Progenitor cell of endocrine pancreas (in vitro differentiated cells): ENCODE data around the gene REC8. TPM values are rescaled to one million over a fixed set of nuclear protein-coding genes. Genes with fewer than 3 reads are reported as not detected.

Experiments used
- DNase-seq: peaks from one replicate; pipeline ENCODE4 v3.0.0; 2021; ENCODE audit warnings: low spot score; ENCODE audit not compliant: unreplicated experiment
- H3K27ac Mint-ChIP-seq: 2 replicates; pipeline ENCODE4 v1.8.0; 2021; ENCODE audit warnings: mild to moderate bottlenecking, moderate library complexity, mixed read lengths
- H3K27me3 Mint-ChIP-seq: 2 replicates; pipeline ENCODE4 v1.8.0; 2021; ENCODE audit warnings: mixed read lengths
- H3K36me3 Mint-ChIP-seq: 2 replicates; pipeline ENCODE4 v1.8.0; 2022; ENCODE audit warnings: mixed read lengths; ENCODE audit not compliant: insufficient read depth
- H3K4me1 Mint-ChIP-seq: 2 replicates; pipeline ENCODE4 v1.8.0; 2021; ENCODE audit warnings: low read depth, mixed read lengths
- H3K4me3 Mint-ChIP-seq: 2 replicates; pipeline ENCODE4 v1.8.0; 2021; ENCODE audit warnings: low read depth, mild to moderate bottlenecking, moderate library complexity, mixed read lengths
- H3K9me3 Mint-ChIP-seq: 2 replicates; pipeline ENCODE4 v1.8.0; 2021; ENCODE audit warnings: low read depth, mixed read lengths
- total RNA-seq: library from RNA; stranded (reverse); gene quantifications from 2 replicates; pipeline ENCODE4 v1.2.1, GENCODE V29; 2021
- TF ChIP-seq, protein P1 (sequence below): fragments of 200-600 bp; sonication (generic); IDR thresholded peaks from one replicate; pipeline ENCODE4 v1.5.0; 2021; ENCODE audit warnings: antibody characterized with exemption, mild to moderate bottlenecking; ENCODE audit not compliant: unreplicated experiment

REC8 gene
- total RNA-seq, 1 donor from 2014 or later, result 408 TPM

DNA sequence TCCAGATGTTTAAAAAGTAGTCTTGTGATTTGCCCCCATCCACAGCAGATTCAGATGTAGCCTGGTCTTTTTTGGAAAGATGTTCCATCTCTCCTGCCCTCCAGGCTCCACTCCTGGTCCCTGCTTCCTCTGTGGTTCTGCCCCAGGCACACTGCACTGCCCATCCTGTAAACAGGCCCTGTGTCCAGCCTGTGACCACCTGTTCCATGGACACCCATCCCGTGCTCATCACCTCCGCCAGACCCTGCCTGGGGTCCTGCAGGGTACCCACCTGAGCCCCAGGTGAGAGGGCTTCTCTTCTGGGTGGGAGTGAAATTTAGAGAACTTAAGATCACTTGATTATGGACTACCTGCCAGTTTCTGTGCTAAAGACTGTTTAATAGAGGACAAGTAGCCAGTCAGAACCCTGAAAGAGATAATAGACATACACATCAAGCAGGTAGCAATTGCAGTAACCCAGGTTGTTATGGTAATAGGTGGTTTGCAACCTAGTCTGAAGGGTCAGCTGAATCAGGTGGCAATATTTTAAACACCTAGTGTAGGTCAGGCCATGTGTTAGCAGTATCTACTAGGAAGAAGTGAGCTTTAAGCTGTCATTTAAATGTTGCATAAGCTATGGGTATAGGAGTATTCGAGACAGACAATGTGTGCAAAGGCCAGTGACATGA, 22.4 kb upstream of the REC8 start:
- TF ChIP-seq, protein P1, sequence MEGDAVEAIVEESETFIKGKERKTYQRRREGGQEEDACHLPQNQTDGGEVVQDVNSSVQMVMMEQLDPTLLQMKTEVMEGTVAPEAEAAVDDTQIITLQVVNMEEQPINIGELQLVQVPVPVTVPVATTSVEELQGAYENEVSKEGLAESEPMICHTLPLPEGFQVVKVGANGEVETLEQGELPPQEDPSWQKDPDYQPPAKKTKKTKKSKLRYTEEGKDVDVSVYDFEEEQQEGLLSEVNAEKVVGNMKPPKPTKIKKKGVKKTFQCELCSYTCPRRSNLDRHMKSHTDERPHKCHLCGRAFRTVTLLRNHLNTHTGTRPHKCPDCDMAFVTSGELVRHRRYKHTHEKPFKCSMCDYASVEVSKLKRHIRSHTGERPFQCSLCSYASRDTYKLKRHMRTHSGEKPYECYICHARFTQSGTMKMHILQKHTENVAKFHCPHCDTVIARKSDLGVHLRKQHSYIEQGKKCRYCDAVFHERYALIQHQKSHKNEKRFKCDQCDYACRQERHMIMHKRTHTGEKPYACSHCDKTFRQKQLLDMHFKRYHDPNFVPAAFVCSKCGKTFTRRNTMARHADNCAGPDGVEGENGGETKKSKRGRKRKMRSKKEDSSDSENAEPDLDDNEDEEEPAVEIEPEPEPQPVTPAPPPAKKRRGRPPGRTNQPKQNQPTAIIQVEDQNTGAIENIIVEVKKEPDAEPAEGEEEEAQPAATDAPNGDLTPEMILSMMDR, result no peak
- Mint-ChIP-seq H3K4me3 (peak overlapping the region; percentile 99), H3K36me3 (peaks cover 9% of the 10 kb centered on the region), H3K9me3 (no peaks in the 10 kb centered on the region), H3K27ac (no peak overlapping the region), H3K27me3 (no peaks in the 10 kb centered on the region), H3K4me1 (peaks cover 18% of the 10 kb centered on the region)
- DNase-seq, result no peak

DNA sequence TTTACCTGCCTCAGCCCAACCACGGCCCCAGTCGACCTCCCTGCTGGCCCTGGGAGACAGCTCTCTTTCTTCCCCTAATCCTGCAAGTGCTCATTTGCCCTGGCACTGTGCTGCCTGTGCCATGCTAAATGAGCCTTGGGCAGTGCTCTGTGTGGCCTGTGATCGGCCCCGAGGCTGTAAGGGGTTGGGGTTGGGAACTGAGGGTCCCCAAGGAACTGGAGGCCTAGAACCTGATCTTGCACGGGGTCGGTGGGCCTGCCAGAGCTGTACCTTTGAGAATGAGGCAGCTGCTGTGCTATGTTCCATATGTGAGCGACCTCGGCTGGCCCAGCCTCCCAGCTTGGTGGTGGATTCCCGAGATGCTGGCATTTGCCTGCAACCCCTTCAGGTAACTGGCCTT, 21.8 kb upstream of the REC8 start:
- Mint-ChIP-seq H3K27ac (no peak overlapping the region), H3K4me1 (peaks cover 18% of the 10 kb centered on the region), H3K4me3 (no peak overlapping the region), H3K27me3 (no peaks in the 10 kb centered on the region), H3K36me3 (peaks cover 12% of the 10 kb centered on the region), H3K9me3 (no peaks in the 10 kb centered on the region)
- no peak for DNase-seq
- TF ChIP-seq, protein P1, result no peak

DNA sequence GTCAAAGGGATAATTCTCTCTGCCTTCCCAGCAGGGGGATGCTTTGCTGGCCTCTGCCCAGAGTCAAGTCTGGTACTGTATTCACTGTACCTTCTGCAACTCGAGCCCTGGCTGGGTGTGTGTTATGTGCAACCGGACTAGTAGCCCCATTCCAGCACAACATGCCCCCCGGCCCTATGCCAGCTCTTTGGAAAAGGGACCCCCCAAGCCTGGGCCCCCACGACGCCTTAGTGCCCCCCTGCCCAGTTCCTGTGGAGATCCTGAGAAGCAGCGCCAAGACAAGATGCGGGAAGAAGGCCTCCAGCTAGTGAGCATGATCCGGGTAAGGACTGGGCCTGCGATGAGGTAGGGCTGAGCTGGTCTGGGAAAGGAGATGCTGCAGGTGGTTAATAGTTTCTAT, 21.3 kb upstream of the REC8 start:
- Mint-ChIP-seq H3K4me1 (peaks cover 16% of the 10 kb centered on the region), H3K27me3 (no peaks in the 10 kb centered on the region), H3K27ac (no peak overlapping the region), H3K36me3 (peaks cover 13% of the 10 kb centered on the region), H3K4me3 (no peak overlapping the region), H3K9me3 (no peaks in the 10 kb centered on the region)
- DNase-seq, result no peak
- TF ChIP-seq, protein P1, result no peak

DNA sequence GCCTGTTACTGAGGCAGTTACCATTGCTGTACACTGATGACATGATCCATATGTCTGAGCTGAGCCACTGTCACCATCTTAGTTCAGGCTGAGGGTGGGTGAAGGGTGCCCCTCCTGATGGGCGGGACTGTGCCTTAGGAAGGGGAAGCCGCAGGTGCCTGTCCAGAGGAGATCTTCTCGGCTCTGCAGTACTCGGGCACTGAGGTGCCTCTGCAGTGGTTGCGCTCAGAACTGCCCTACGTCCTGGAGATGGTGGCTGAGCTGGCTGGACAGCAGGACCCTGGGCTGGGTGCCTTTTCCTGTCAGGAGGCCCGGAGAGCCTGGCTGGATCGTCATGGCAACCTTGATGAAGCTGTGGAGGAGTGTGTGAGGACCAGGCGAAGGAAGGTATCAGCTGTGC, 20.9 kb upstream of the REC8 start:
- H3K36me3 Mint-ChIP-seq, result peaks cover 15% of the 10 kb centered on the region
- H3K4me3 Mint-ChIP-seq, result no peak overlapping the region
- TF ChIP-seq, protein P1, result no peak
- H3K27me3 Mint-ChIP-seq, result no peaks in the 10 kb centered on the region
- H3K9me3 Mint-ChIP-seq, result no peaks in the 10 kb centered on the region
- H3K27ac Mint-ChIP-seq, result no peak overlapping the region
- DNase-seq, result no peak
- peaks cover 12% of the 10 kb centered on the region for H3K4me1 Mint-ChIP-seq

DNA sequence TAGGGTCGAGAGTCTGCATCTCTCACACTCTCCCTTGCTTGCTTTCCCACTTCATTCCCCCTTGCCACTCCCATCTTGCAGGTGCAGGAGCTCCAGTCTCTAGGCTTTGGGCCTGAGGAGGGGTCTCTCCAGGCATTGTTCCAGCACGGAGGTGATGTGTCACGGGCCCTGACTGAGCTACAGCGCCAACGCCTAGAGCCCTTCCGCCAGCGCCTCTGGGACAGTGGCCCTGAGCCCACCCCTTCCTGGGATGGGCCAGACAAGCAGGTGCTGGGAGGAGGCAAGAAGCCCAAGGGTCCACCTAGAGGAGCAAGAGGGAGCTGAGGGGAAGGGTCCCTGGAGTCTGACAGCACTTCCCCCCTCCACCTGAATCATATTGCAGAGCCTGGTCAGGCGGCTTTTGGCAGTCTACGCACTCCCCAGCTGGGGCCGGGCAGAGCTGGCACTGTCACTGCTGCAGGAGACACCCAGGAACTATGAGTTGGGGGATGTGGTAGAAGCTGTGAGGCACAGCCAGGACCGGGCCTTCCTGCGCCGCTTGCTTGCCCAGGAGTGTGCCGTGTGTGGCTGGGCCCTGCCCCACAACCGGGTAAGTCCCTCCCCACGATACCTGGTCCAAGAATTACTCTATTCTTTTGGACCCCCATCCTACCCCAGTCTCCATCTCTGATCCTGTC, 20.3 kb upstream of the REC8 start:
- Mint-ChIP-seq H3K4me1 (peaks cover 7% of the 10 kb centered on the region), H3K36me3 (peaks cover 15% of the 10 kb centered on the region), H3K4me3 (no peak overlapping the region), H3K27me3 (no peaks in the 10 kb centered on the region), H3K9me3 (no peaks in the 10 kb centered on the region), H3K27ac (no peak overlapping the region)
- DNase-seq, result no peak
- TF ChIP-seq, protein P1, result no peak
